Measurements from ENCODE around the gene PPIE.

GRCh38 chr1:39755965-39756659 lies 17.4 kb downstream of the PPIE start:
- TF ChIP-seq TAF1 (IDR thresholded peaks at IDR 0.05; ENCODE audit: low read depth) (no peak), FOXM1 (IDR thresholded peaks at IDR 0.05; ENCODE audit: borderline replicate concordance, low read depth) (no peak), EGR1 (IDR thresholded peaks at IDR 0.05) (no peak), EP300 (IDR thresholded peaks at IDR 0.05; ENCODE audit: borderline replicate concordance) (no peak), MAX (IDR thresholded peaks at IDR 0.05) (no peak), ZBTB7A (IDR thresholded peaks at IDR 0.05; ENCODE audit: low read depth) (no peak), YY1 (IDR thresholded peaks at IDR 0.05; ENCODE audit: low read depth) (no peak)
- TF ChIP-seq, protein P1, sequence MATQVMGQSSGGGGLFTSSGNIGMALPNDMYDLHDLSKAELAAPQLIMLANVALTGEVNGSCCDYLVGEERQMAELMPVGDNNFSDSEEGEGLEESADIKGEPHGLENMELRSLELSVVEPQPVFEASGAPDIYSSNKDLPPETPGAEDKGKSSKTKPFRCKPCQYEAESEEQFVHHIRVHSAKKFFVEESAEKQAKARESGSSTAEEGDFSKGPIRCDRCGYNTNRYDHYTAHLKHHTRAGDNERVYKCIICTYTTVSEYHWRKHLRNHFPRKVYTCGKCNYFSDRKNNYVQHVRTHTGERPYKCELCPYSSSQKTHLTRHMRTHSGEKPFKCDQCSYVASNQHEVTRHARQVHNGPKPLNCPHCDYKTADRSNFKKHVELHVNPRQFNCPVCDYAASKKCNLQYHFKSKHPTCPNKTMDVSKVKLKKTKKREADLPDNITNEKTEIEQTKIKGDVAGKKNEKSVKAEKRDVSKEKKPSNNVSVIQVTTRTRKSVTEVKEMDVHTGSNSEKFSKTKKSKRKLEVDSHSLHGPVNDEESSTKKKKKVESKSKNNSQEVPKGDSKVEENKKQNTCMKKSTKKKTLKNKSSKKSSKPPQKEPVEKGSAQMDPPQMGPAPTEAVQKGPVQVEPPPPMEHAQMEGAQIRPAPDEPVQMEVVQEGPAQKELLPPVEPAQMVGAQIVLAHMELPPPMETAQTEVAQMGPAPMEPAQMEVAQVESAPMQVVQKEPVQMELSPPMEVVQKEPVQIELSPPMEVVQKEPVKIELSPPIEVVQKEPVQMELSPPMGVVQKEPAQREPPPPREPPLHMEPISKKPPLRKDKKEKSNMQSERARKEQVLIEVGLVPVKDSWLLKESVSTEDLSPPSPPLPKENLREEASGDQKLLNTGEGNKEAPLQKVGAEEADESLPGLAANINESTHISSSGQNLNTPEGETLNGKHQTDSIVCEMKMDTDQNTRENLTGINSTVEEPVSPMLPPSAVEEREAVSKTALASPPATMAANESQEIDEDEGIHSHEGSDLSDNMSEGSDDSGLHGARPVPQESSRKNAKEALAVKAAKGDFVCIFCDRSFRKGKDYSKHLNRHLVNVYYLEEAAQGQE (IDR thresholded peaks at IDR 0.05; ENCODE audit: low read depth): no peak
- TF ChIP-seq, protein P2, sequence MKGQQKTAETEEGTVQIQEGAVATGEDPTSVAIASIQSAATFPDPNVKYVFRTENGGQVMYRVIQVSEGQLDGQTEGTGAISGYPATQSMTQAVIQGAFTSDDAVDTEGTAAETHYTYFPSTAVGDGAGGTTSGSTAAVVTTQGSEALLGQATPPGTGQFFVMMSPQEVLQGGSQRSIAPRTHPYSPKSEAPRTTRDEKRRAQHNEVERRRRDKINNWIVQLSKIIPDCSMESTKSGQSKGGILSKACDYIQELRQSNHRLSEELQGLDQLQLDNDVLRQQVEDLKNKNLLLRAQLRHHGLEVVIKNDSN (IDR thresholded peaks at IDR 0.05): no peak

Measured in Ishikawa (cell line).